Stimulated activated CD8-positive, alpha-beta memory T cell treated with anti-CD3 and anti-CD28 coated beads, Interleukin-15, amount 100 ng/mL, for 48 hours (primary cell): ENCODE results near the gene DPYSL4.
A peak's percentile ranks its signal among the peaks of the same experiment; 100 is the strongest.

Experiments used
- DNase-seq, 2 donors: peaks; one replicate each; pipeline ENCODE4 v3.0.0-alpha.2; 2020; ENCODE audit warnings: low read depth in 2 of 2

Gene DPYSL4

GRCh38 chr10:132186488-132187429, at the start of gene DPYSL4:
Gene DPYSL4 (plus strand): TSS chr10:132186948. CDS start chr10:132187064, 116 bp downstream.
- DNase-seq = no peak

- no peak for DNase-seq
These were observed 49.4 kb upstream of the DPYSL4 start for GRCh38 chr10:132137111-132138072.

GRCh38 chr10:132138133-132138532, 48.6 kb upstream of the DPYSL4 start:
- no peak for DNase-seq

- no peak for DNase-seq
These were observed 48.2 kb upstream of the DPYSL4 start for GRCh38 chr10:132138596-132138995.

- no peak for DNase-seq
These were observed 47.2 kb upstream of the DPYSL4 start for GRCh38 chr10:132139526-132139925.

GRCh38 chr10:132140167-132140925, 46.4 kb upstream of the DPYSL4 start:
- DNase-seq = no peak

GRCh38 chr10:132141076-132141475, 45.7 kb upstream of the DPYSL4 start:
- DNase-seq = no peak

- no peak for DNase-seq
These were observed 45.0 kb upstream of the DPYSL4 start for GRCh38 chr10:132141526-132142395.

- DNase-seq = peak in 1 of 2 donors; percentile 25
These were observed 44.2 kb upstream of the DPYSL4 start for GRCh38 chr10:132142396-132143161.

GRCh38 chr10:132143162-132143561, 43.6 kb upstream of the DPYSL4 start:
- no peak for DNase-seq

- no peak for DNase-seq
These were observed 42.7 kb upstream of the DPYSL4 start for GRCh38 chr10:132144086-132144485.

GRCh38 chr10:132145002-132145401, 41.7 kb upstream of the DPYSL4 start:
- DNase-seq = no peak

GRCh38 chr10:132145521-132146185, 41.1 kb upstream of the DPYSL4 start:
- DNase-seq = no peak

GRCh38 chr10:132146271-132146671, 40.5 kb upstream of the DPYSL4 start:
- DNase-seq = no peak

- DNase-seq = no peak
These were observed 39.5 kb upstream of the DPYSL4 start for GRCh38 chr10:132146941-132147915.

- no peak for DNase-seq
These were observed 38.2 kb upstream of the DPYSL4 start for GRCh38 chr10:132148261-132149251.

- DNase-seq = no peak
These were observed 37.5 kb upstream of the DPYSL4 start for GRCh38 chr10:132149271-132149670.
